GM23248 (cell line): Measurements from ENCODE around the gene COQ7.

Source experiments
- EZH2 ChIP-seq: fragments of 200-600 bp; sonication (generic); IDR thresholded peaks from 2 replicates; pipeline ENCODE4 v1.6.1; 2018; ENCODE audit warnings: antibody characterized with exemption, mild to moderate bottlenecking; ENCODE audit not compliant: insufficient read depth, poor library complexity, severe bottlenecking
- EZH2phosphoT487 ChIP-seq: fragments of 200-600 bp; sonication (generic); IDR thresholded peaks from 2 replicates; pipeline ENCODE4 v1.6.1; 2018; ENCODE audit warnings: antibody characterized with exemption, moderate library complexity, mild to moderate bottlenecking, low read depth; ENCODE audit not compliant: insufficient read depth

DNA sequence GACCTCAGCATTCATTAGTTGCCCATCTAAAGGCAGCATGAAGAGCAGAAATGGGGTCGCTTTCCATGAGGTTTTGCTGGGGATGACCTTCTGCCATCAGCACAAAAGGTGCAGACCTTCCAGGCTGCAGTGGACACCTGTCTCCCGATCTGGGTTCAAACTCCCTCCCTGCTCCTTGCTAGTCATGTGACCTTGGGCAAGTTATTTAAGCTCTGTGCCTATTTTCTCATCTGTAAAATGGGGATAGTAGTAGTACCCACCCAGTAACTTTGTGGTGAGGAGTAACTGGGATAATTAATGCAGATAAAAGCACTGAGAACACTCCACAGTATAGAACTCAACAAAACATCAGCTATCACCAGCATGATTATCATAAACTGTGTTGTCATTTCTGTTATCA lies 21.4 kb upstream of the COQ7 start:
- TF ChIP-seq EZH2 (no peak), EZH2phosphoT487 (no peak)
